ENCODE measurements around the gene BYSL. TPM values are rescaled to one million over a fixed set of nuclear protein-coding genes. Genes with fewer than 3 reads are reported as not detected.

The BYSL gene
- total and polyA plus RNA-seq, 9 of the 15 experiments (the other 6 are each of a cell fraction or from before 2014, with no cell fraction given) = 22.2 to 92.3 (median 53.4) TPM

GRCh38 chr6:41941280-41942066 is 20.2 kb downstream of the BYSL start, which contains the start of gene CCND3 (continued):
- TF ChIP-seq CHD7 (IDR thresholded peaks at IDR 0.05; ENCODE audit: low read depth, low read length) (no peak), C11orf30 (IDR thresholded peaks at IDR 0.05; ENCODE audit: low read depth) (no peak), KDM1A (IDR thresholded peaks at IDR 0.05) (peak in 1 of 2 experiments; percentile 42; a peak in 1 of 4 replicates), ZBTB17 (CRISPR knock-in tag; IDR thresholded peaks at IDR 0.05) (no peak), ZNF324 (CRISPR knock-in tag; IDR thresholded peaks at IDR 0.05) (no peak), HNRNPLL (IDR thresholded peaks at IDR 0.05; ENCODE audit: low read depth, low read length, poor library complexity, severe bottlenecking) (peak; percentile 44), TARDBP (IDR thresholded peaks at IDR 0.05) (no peak), FOXP4 (CRISPR knock-in tag; IDR thresholded peaks at IDR 0.05; ENCODE audit: borderline replicate concordance) (peak; percentile 47; the same call in 1 of the 2 replicates), ID3 (CRISPR knock-in tag; IDR thresholded peaks at IDR 0.05) (no peak), ID3 (tag; IDR thresholded peaks at IDR 0.05) (peak; percentile 67; the same call in 1 of the 2 replicates)
